HepG2 (cell line): ENCODE results near the gene FBXW2. TPM values are rescaled to one million over a fixed set of nuclear protein-coding genes. Genes with fewer than 3 reads are reported as not detected.
A peak's percentile ranks its signal among the peaks of the same experiment; 100 is the strongest.

Experiments
- ADNP ChIP-seq: sonication (generic); formaldehyde crosslinking; IDR thresholded peaks from 2 replicates; pipeline ENCODE4 v1.4.0; 2020; ENCODE audit warnings: missing genetic modification reagents
- ELF1 ChIP-seq: sonication (generic); formaldehyde crosslinking; IDR thresholded peaks from 2 replicates; pipeline ENCODE4 v1.4.0; 2020; ENCODE audit warnings: missing genetic modification reagents
- ELF4 ChIP-seq: sonication (generic); formaldehyde crosslinking; IDR thresholded peaks from 2 replicates; pipeline ENCODE4 v1.5.0; 2020; ENCODE audit warnings: missing genetic modification reagents, mild to moderate bottlenecking, moderate library complexity, borderline replicate concordance
- MBNL3 ChIP-seq: fragments of 250-450 bp; sonication (Bioruptor Pico); conservative IDR thresholded peaks from 2 replicates; pipeline ENCODE4 v1.8.0; 2022; ENCODE audit warnings: mild to moderate bottlenecking, inconsistent platforms
- RAD21 ChIP-seq: fragments of 450-650 bp; formaldehyde crosslinking; IDR thresholded peaks from 2 replicates; pipeline ENCODE4 v1.5.0; 2020; ENCODE audit warnings: mild to moderate bottlenecking
- RNF2 ChIP-seq: fragments of 450-650 bp; conservative IDR thresholded peaks from 2 replicates; pipeline ENCODE4 v1.6.1; 2016; ENCODE audit warnings: low read depth
- TCF12 ChIP-seq, 2 experiments: fragments of 450-650 bp in 1 of 2; sonication (generic) in 1 of 2; formaldehyde crosslinking in 1 of 2; IDR thresholded peaks; 2 replicates each; pipeline versions ENCODE4 v1.6.1 to v1.8.0; 2017 to 2022; ENCODE audit warnings: antibody characterized with exemption in 1 of 2, mild to moderate bottlenecking in 1 of 2, missing genetic modification reagents in 1 of 2, moderate library complexity in 1 of 2
- ZFP1 ChIP-seq: IDR thresholded peaks from 2 replicates; pipeline ENCODE4 v1.6.1; 2016
- ZNF260 ChIP-seq: sonication (generic); formaldehyde crosslinking; IDR thresholded peaks from 2 replicates; pipeline ENCODE4 v1.4.0; 2020; ENCODE audit warnings: missing genetic modification reagents, low read depth, mild to moderate bottlenecking, borderline replicate concordance
- ZNF34 ChIP-seq: sonication (generic); formaldehyde crosslinking; IDR thresholded peaks from 2 replicates; pipeline ENCODE4 v1.4.0; 2020; ENCODE audit warnings: mild to moderate bottlenecking, missing genetic modification reagents, borderline replicate concordance
- ZSCAN21 ChIP-seq: sonication (generic); formaldehyde crosslinking; IDR thresholded peaks from 2 replicates; pipeline ENCODE4 v1.8.0; 2022; ENCODE audit warnings: mild to moderate bottlenecking, missing genetic modification reagents, moderate library complexity, borderline replicate concordance
- polyA plus RNA-seq, 8 experiments: library from polyadenylated mRNA; depleted of rRNA in 3 of 8; stranded (reverse) in 7 of 8; unstranded in 1 of 8; fragments of >200 nt; fragmentation: Illumina TruSeq in 4 of 8; extraction: Trizol in 4 of 8; gene quantifications; 2 replicates each; pipeline versions ENCODE4 v1.2.1 to v1.2.3, GENCODE V29; 2011 to 2016; ENCODE audit warnings: low read depth in 4 of 8, missing spikeins in 1 of 8, mixed read lengths in 1 of 8; ENCODE audit not compliant: insufficient read depth in 1 of 8
- total RNA-seq, 5 experiments: library from RNA; depleted of rRNA; stranded (reverse); fragments of >200 nt; fragmentation: Illumina TruSeq; extraction: Trizol; gene quantifications; 2 replicates each; pipeline ENCODE4 v1.2.3, GENCODE V29; 2016; ENCODE audit warnings: low read depth in 1 of 5
- TF ChIP-seq, protein P1 (sequence below): sonication (generic); formaldehyde crosslinking; IDR thresholded peaks from 2 replicates; pipeline ENCODE4 v1.4.0; 2020; ENCODE audit warnings: mild to moderate bottlenecking, missing genetic modification reagents
- TF ChIP-seq, protein P2 (sequence below): sonication (generic); formaldehyde crosslinking; conservative IDR thresholded peaks from 2 replicates; pipeline ENCODE4 v1.8.1; 2023; ENCODE audit warnings: missing genetic modification reagents
- TF ChIP-seq, protein P3 (sequence below): sonication (generic); formaldehyde crosslinking; IDR thresholded peaks from 2 replicates; pipeline ENCODE4 v1.8.0; 2022; ENCODE audit warnings: missing genetic modification reagents, mild to moderate bottlenecking, inconsistent platforms, borderline replicate concordance
- TF ChIP-seq, protein P4 (sequence below): fragments of 450-650 bp; IDR thresholded peaks from 2 replicates; pipeline ENCODE4 v1.6.1; 2017
- TF ChIP-seq, protein P5 (sequence below): IDR thresholded peaks from 2 replicates; pipeline ENCODE4 v1.6.1; 2016
- TF ChIP-seq, protein P6 (sequence below): sonication (generic); formaldehyde crosslinking; IDR thresholded peaks from 2 replicates; pipeline ENCODE4 v1.5.1; 2020; ENCODE audit warnings: missing genetic modification reagents, mild to moderate bottlenecking, borderline replicate concordance
- TF ChIP-seq, protein P7 (sequence below): sonication (generic); formaldehyde crosslinking; IDR thresholded peaks from 2 replicates; pipeline ENCODE4 v1.4.0; 2020; ENCODE audit warnings: mild to moderate bottlenecking, missing genetic modification reagents

The FBXW2 gene
- total and polyA plus RNA-seq, 2 of the 13 experiments (the other 11 are each of a cell fraction or from before 2014, with no cell fraction given): 35.4 to 43.1 TPM

DNA sequence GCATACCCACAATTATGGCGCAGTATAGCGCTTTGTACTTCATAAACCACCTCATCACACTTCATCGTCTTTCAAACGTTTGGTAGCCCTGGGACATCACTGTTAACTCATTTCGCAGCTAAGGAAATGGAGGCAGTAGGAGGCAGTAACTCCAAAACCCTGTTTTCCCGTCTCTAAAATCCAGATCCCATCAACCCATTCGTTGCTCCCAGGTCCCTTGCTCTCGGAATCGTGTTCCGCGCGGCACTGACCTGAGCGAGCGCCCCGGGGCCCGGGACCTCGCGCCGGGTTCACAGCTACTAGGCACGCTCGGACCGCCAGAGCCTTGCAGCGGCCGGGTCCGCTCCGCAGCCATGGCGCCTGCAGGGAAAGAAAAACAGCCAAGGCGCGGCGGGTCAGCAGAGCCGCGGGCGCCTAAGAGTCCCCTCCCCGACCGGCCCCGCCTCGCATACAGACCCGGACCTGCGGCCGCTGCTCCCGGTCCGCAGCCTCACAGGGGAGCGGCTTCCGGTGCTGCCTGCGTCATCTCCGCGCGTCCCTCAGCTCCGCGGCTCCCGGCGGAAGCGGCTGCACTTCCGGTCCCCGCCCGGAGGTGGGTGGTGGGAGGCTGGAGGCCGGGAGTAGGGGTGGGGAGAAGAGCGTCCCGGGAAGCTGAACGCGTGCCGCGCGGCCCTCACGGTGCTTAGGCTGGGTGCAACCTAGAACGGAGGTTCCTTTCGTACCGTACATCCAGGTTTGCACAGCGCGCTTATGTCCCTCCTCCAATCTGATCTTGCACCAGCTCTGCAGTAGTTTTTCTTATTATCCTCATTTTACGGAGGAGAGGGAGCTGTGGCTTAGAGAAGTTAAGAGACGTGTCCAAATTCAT is at the start of gene FBXW2 (continued):
- TF ChIP-seq, protein P1, sequence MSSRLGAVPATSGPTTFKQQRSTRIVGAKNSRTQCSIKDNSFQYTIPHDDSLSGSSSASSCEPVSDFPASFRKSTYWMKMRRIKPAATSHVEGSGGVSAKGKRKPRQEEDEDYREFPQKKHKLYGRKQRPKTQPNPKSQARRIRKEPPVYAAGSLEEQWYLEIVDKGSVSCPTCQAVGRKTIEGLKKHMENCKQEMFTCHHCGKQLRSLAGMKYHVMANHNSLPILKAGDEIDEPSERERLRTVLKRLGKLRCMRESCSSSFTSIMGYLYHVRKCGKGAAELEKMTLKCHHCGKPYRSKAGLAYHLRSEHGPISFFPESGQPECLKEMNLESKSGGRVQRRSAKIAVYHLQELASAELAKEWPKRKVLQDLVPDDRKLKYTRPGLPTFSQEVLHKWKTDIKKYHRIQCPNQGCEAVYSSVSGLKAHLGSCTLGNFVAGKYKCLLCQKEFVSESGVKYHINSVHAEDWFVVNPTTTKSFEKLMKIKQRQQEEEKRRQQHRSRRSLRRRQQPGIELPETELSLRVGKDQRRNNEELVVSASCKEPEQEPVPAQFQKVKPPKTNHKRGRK (CRISPR knock-in tag): no peak
- TF ChIP-seq TCF12 (IDR thresholded peaks at IDR 0.05) (no peak), TCF12 (CRISPR knock-in tag; IDR thresholded peaks at IDR 0.05) (no peak; the same call in none of the 2 replicates), ELF4 (CRISPR knock-in tag) (peak; percentile 94), MBNL3 (CRISPR knock-in tag) (no peak), RAD21 (CRISPR knock-in tag) (peak; percentile 63), ADNP (CRISPR knock-in tag) (no peak), ELF1 (peak; percentile 98), ZNF34 (CRISPR knock-in tag) (no peak), RNF2 (no peak), ZNF260 (no peak), ZSCAN21 (CRISPR knock-in tag) (peak; percentile 78), ZFP1 (CRISPR knock-in tag) (peak; percentile 47; the same call in 1 of the 2 replicates)
- TF ChIP-seq, protein P2, sequence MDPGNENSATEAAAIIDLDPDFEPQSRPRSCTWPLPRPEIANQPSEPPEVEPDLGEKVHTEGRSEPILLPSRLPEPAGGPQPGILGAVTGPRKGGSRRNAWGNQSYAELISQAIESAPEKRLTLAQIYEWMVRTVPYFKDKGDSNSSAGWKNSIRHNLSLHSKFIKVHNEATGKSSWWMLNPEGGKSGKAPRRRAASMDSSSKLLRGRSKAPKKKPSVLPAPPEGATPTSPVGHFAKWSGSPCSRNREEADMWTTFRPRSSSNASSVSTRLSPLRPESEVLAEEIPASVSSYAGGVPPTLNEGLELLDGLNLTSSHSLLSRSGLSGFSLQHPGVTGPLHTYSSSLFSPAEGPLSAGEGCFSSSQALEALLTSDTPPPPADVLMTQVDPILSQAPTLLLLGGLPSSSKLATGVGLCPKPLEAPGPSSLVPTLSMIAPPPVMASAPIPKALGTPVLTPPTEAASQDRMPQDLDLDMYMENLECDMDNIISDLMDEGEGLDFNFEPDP (CRISPR knock-in tag): no peak
- TF ChIP-seq, protein P3, sequence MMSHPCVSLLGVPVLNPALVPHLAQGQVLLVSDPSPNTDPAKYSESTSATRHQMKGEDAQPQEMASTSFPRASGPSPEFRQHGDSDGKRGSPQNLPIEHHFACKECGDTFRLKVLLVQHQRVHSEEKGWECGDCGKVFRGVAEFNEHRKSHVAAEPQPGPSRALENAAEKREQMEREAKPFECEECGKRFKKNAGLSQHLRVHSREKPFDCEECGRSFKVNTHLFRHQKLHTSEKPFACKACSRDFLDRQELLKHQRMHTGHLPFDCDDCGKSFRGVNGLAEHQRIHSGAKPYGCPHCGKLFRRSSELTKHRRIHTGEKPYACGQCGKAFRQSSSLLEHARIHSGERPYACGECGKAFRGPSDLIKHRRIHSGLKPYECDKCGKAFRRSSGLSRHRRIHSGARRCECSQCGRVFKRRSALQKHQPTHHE (CRISPR knock-in tag): peak; percentile 98; the same call in 1 of the 2 replicates
- TF ChIP-seq, protein P4, sequence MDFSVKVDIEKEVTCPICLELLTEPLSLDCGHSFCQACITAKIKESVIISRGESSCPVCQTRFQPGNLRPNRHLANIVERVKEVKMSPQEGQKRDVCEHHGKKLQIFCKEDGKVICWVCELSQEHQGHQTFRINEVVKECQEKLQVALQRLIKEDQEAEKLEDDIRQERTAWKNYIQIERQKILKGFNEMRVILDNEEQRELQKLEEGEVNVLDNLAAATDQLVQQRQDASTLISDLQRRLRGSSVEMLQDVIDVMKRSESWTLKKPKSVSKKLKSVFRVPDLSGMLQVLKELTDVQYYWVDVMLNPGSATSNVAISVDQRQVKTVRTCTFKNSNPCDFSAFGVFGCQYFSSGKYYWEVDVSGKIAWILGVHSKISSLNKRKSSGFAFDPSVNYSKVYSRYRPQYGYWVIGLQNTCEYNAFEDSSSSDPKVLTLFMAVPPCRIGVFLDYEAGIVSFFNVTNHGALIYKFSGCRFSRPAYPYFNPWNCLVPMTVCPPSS: no peak
- TF ChIP-seq, protein P5, sequence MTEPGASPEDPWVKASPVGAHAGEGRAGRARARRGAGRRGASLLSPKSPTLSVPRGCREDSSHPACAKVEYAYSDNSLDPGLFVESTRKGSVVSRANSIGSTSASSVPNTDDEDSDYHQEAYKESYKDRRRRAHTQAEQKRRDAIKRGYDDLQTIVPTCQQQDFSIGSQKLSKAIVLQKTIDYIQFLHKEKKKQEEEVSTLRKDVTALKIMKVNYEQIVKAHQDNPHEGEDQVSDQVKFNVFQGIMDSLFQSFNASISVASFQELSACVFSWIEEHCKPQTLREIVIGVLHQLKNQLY (CRISPR knock-in tag): peak; percentile 63; the same call in 1 of the 2 replicates
- TF ChIP-seq, protein P6, sequence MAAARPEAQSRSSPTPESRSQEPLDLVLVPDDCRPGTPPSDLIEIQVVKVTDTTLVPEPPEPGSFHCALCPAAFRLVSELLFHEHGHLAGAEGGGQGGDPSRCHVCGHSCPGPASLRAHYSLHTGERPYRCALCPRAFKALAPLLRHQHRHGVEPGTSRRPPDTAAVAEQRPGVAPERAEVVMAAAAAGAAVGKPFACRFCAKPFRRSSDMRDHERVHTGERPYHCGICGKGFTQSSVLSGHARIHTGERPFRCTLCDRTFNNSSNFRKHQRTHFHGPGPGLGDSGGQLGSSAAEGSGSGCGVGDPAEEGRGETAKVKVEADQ: peak; percentile 95
- TF ChIP-seq, protein P7, sequence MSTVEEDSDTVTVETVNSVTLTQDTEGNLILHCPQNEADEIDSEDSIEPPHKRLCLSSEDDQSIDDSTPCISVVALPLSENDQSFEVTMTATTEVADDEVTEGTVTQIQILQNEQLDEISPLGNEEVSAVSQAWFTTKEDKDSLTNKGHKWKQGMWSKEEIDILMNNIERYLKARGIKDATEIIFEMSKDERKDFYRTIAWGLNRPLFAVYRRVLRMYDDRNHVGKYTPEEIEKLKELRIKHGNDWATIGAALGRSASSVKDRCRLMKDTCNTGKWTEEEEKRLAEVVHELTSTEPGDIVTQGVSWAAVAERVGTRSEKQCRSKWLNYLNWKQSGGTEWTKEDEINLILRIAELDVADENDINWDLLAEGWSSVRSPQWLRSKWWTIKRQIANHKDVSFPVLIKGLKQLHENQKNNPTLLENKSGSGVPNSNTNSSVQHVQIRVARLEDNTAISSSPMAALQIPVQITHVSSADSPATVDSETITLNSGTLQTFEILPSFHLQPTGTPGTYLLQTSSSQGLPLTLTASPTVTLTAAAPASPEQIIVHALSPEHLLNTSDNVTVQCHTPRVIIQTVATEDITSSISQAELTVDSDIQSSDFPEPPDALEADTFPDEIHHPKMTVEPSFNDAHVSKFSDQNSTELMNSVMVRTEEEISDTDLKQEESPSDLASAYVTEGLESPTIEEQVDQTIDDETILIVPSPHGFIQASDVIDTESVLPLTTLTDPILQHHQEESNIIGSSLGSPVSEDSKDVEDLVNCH (CRISPR knock-in tag): no peak
